GM19455 (cell line): ENCODE measurements around the gene FGD5.
"Not testable (repeated sequence)": the region's sequence is repeated elsewhere in the genome, so short reads cannot be mapped to it uniquely, and the experiment has no call there.

Experiments
- ATAC-seq: cut with Tn5 transposase; IDR thresholded peaks from one replicate; pipeline ENCODE4 v1.9.1; 2021; ENCODE audit not compliant: unreplicated experiment

FGD5 gene

DNA sequence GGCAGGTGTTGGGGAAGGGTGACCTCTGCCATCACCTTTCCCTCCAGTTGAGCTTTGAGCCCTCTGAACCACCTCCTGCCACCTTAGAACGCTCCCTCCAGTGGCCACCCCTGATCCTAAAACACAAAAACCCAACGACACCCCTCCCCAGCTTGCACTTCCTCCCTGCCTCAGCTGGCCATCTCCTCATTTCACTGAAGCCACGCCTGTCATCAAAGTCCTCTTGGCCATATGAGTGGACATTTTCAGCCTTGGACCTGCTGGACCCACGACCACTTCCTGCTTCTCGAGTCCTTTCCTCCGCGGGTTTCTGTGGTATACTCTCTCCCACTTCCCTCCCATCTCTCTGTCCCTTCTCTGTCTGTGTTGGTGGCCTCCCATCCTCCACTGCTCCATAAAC is 80.2 kb downstream of the FGD5 start:
- ATAC-seq = no peak

DNA sequence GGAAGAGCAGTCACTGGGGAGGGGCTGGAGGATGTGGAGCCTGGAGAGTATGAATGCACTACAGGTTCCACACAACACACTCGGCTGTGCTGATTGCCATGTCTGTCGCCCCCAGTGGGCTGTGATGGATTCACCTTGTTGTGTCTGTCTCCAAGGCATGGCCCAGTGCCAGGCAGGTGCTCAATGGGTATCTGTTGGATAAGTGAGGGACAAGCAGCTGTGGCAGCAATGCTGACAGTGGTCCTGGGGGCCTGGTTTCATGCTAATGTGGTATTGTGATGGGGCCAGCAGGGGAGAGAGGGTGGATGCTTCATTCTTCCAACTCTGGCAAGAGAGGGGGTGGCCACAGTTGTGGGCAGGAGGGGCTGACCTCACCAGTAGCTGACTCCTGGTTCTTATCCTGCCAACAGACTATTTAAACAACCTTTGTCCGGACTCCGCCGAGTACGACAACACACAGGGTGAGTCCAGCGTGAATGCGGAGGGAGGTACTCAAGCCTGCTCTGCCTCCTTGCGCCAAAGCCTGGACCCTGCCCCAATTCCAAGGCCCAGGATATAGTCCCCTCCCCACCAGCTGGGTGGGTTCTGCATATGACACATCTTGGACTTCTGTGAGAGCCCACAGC is 81.3 kb downstream of the FGD5 start:
- ATAC-seq = no peak

DNA sequence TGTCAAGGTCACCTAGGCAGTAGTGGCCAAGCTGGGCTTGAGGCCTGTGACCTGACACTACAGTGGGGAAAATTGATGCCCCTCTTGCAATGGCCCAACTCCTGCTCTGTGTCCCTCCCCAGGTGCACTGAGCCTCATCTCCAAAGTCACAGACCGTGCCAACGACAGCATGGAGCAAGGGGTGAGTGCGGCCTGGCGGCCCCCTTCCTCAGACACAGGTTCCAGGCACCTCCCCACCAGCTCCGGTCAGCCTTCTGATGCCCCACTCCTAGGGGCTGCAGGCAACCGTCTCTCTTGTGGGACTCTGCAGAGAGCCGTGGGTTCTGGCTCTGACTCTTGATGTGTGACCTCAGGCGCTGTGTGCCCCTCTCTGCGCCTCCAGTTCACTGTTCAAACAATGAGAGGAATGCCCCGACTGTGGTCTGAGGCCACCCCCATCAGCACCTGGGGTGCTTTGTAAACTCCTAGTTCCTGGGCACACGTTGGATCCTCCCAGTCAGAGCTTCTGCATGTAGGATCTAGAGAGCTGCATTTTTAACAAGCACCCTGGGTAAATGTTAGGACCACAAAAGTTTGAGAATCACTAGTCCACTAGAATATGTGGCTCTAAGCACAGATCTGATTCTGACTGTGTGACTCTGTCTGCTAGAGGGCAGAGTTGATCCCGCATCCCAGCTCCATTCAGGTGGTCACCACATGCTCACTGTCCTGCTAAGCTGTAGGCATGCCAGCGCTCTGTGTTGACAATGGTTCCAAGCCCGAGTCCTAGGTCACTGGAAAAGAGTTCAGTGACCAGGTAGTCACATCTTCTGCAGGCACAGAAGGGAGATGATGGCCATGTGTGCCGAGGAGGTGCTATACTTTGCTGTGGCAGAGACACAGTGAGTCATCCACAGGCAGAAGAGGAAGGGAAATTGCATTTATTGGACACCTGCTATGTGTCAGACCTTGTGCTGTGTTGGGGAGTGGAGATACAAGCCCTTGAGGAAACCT is 82.4 kb downstream of the FGD5 start:
- ATAC-seq = no peak

DNA sequence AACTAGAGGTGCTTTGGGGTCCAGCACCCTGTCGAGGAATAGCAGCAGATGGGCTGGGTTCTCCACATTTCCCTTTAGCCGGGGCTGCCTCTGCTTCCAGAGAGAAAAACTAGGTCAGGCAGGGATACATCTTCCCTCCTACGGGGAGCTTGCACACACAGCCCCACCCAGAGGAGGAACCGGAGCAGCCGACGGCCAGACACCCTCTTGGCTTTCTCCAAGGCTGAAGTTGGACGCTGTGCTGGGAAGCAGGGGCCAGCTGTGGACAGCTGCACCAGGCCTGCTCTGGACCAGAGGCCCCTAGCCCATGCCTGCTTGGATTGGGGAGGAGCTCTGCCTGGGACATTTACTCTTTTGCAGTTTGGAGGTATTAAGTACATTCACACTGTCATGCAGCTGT is 84.0 kb downstream of the FGD5 start:
- no peak for ATAC-seq

DNA sequence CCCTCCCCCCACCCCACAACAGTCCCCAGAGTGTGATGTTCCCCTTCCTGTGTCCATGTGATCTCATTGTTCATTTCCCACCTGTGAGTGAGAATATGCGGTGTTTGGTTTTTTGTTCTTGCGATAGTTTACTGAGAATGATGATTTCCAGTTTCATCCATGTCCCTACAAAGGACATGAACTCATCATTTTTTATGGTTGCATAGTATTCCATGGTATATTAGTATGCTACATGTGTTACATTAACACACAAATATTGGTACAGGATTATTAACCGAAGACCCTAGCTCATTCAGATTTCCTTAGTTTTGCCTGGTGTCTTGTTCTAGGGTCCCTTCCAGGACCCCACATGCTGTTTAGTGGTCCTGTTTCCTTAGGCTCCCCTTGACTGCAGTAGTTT is 84.7 kb downstream of the FGD5 start:
- not testable (repeated sequence) for ATAC-seq

DNA sequence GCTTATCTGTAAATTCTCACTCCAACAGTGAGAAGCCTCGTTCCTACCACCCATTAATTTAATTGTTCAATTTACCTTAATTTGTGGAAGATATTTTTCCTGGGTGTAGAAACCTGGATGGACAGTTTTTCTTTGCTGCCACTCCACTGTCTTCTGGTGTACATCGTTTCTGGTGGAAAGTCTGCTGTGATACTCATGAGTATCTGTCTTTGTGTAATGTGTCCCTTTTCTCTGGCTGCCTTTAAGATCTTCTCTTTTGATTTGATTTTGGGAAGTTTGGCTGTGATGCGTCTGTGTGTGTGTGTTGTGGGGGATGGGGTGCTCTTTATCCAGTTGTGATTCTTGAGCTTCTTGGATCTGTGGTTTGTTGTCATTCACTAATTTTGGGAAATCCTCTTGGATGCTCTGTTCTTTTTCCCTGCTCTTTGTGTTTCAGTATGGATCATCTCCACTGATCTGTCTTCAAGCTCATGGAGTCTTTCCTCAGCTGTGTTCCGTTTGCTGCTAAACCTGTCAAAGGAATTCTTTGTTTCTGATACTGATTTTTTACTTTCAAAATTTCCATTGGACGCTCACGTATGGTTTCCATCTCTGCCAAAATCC is 86.4 kb downstream of the FGD5 start:
- no peak for ATAC-seq

DNA sequence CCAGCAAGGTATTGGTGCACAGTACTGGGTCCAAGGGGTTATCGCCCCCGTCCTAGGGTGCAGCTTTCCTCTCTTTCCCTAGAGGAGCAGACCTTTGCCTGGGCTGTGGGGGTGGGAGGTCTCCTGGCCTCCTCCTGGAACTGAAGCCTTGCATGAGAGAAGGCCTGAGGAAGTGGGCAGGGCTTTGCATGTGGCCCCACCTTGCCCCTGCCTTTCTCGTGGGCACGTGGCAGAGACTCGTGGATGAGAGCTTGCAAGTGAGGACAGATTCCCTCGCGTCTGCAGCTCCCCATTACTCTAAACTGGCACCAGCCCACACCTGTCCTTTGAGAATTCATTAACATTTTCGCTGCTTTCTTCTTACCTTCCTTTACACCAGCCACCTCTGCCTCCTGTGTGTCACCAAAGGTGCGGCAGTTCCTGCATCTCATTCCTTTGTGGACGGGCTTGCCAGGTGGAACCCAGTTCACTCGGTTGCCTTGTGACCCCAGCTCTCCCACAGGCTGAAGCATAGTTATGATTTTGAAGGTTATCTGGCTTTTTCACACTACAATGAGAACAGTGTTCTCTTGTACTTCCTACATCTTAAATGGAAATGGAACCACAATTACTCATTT is 87.7 kb downstream of the FGD5 start:
- no peak for ATAC-seq

DNA sequence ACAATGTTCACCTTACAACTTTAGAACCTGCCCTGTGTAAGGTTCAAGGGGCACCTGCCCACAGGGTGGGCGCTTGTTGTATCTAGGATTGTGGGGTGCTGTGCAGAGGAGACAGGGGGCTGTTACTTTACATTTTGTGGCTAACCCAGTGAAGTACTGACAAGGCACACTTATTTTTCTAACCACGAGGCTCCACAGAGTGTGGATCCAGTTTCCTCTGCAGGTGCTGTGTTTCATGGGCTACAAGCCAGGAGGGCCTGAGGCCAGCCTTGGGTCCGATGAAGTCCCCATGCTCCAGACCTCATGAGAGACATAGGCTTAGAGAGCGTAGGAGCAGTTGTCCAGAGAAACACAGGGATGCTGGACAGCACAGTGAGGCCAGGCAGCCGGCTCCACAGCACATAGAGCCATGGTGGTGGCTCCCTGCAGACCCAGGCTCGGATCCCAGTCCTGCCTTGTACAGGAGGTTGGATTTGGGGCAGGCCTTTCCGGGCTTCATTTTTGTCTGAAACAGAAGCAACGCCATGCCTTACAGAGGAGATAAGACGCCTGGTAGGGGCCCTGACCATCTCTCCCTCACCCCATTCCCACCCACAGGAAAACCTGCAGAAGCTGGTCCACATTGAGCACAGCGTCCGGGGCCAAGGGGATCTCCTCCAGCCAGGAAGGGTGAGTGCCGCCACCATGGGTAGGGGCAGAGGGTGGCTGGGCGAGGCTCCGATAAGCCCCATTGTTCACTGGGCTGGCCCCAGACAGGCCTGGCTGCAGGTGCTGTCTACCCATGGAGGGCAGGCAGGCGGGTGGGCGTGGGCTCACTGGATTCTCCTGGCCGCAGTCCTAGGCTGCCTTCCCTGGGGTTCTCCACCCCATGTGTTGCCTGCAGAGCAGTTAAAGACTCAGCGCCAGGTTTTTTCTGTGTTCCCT is 88.5 kb downstream of the FGD5 start:
- no peak for ATAC-seq

DNA sequence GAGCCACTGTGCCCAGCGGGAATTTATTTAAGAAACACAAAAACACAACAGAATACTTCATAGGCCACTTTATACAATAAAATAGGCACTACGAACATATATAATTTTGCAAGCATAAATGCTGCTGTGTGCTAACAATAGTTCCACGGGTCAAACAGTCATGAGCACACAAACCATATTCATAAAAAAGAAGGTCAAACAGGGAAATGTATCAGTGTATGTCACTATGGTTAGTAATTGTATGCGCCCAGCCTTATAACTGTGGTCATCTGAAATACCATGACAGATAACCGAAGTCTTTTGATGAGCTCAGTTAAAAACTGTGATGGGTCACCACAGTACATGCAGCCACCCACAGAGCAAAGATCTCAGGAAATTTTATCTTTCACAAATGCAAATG is 90.5 kb downstream of the FGD5 start:
- no peak for ATAC-seq

DNA sequence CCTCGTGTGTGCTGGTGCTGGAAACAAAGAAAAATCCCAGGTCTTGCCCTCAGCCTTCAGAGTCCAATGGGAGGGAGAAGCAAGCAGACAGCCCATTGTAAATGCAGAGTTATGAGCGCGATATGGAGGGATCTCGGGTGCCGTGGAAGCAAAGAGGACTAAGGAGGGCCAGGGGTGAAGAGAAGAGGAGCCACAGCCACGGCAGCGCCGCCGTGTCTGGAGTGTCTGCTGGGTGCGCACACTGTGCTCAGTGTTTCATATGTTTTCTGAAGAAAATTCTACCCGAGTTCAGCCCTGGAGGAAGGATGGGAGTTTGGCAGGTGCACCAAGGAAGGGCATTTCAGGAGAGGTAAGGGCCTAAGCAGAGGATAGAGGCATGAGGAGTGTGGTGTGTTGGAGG is 92.9 kb downstream of the FGD5 start:
- no peak for ATAC-seq

DNA sequence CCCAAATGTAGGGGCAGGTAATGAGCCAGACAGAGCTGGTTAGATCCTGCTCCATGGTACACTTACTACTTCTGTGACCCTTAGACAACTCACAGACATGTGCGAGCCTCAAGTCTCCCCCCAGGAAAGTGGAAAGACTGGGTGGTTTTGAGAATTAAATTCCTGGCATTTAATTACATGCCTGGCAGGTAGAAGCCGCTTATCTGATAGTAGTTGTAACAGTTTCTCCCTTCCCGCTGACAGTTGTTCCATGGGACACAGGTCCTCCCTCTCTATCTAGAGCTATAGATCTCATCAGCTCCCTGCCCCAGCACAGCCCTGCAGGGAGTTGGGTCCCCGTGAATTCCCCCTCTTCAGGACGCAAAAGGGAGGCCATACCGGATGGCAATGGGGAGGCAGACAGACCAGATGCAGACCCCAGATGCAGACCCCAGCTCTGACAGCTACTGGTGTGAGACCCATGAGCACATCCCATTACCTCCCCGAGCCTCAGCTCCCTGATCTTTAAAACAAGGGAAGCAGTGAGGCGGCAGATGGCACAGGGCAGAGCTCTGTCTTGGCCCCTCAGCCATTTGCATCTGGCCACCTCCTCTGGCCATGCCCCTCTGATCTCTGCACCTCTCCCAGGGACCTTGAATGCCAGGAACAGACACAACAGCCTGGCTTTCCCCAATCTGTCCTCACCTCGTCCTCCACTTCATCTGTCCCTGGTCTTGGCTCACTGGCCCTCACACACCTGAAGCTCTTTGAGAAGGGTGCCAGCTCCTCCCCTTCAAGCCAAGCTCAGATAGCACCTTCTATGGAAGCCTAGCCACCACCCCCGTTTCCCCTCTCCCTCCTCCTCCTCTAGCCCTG is 94.5 kb downstream of the FGD5 start:
- ATAC-seq = no peak

DNA sequence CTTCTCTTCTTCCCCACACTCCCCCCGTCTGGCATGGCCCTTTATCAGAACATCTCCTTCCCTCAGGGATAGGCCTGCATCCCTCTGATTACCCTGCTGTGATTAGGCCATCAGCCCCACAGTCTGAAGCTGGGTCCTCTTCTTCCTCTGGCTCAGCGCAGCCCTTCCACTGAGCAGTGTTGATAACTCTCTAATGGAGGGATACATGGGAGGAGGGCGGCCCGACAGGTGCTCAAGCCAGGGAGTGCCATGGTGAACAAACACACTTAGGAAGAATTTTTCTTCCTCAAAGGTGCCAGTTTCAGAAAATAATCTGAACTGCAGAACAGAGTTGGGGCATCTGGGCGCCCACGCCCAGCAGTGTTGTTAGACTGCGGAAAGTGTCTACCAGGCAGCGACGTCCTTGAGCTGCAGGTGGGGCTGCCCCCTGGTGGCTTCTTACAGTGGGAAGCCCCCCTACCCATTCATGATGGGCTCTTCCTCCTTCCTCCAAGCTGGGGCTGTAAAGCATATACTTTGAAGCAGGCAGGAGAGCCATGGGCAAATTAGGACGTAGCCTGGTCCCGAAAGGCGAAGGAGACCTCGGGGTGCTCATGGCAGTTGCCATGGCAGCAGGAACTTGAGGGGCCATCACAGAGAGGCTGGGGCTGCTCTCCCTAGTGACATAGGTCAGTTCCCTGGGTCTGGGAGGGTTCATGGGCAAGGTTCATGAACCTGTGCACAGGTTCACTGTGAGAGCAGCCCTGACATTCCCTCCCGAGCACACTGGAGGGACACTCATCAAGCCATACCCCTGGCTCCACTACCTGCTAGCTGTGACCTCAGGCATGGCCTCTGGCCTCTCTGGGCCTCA is 95.4 kb downstream of the FGD5 start:
- ATAC-seq = no peak

DNA sequence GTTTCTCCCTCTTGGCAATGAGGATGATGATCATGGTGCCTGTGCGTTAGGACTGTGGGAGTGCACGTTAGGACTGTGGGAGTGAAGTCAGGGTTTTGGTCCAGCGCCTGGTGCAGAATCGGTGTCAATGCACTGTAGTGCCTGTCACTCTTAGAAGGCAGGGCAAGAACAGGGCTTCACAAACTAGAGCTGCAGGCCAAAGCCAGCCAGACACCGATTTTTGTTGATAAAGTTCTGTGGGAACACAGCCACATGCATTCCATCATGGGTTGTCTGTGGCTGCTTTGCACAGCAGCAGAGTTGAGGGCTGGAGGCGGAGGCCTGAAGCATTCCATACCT is 96.0 kb downstream of the FGD5 start:
- ATAC-seq = no peak

DNA sequence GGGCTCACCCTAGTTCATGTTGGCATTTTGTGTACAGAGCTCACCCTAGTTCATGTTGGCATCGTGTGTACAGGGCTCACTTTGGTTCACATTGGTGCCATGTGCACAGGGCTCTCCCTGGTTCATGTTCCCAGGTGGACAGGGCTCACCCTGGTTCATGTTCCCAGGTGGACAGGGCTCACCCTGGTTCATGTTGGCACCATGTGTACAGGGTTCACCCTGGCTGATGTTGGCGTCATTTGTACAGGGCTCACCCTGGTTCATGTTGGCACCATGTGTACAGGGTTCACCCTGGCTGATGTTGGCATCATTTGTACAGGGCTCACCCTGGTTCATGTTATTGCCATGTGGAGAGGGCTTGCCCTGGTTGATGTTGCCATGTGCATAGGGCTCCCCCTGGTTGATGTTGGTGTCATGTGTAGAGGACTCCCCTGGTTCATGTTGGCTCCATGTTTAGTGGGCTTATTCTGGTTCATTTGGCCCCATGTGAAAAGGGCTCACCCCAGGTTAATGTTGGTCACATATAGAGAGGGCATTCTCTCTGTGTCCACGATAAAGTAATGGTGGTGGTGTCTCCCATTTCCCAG is 97.0 kb downstream of the FGD5 start:
- ATAC-seq = no peak

DNA sequence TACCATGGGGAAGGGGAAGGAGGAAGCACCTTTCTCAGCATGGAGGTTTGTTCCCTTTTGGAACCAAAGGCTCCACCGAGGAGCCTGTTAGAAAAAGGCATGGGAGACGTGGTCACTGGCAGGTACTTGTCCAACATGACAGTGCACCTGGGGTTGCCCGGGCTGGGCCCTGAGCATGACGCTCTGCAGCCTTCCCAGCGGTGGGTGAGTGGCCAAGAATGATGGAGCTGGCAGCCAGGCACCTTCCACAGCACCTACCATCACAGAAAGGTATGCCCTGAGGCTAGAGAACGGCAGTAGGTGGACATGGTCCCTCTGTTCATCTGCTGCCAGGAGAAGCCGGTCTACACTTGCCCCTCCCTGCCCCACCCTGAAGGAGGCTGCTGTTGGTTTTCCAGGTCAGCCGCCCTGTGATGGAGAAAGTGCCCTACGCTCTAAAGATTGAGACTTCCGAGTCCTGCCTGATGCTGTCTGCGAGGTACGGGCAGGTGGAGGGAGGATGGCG is 99.6 kb downstream of the FGD5 start:
- no peak for ATAC-seq

DNA sequence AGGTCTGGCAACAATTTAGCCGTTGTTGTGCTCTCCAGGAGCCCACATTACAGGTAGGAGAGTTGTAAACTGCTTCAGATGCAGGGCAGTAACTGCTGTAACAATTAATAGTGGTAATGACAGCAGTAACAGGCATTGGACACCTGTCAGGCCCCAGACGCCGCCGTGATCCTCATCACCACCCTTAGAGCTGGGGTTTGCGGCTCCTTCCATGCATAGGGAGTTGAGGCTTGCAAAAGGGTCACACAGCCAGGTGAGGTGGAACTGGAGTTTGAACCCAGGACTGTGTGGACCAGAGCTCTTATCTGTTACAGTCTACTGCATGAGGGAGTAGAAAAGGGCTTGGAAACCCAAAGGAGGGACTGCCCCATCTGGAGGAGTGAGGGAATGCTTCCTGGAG is 101.8 kb downstream of the FGD5 start:
- no peak for ATAC-seq

DNA sequence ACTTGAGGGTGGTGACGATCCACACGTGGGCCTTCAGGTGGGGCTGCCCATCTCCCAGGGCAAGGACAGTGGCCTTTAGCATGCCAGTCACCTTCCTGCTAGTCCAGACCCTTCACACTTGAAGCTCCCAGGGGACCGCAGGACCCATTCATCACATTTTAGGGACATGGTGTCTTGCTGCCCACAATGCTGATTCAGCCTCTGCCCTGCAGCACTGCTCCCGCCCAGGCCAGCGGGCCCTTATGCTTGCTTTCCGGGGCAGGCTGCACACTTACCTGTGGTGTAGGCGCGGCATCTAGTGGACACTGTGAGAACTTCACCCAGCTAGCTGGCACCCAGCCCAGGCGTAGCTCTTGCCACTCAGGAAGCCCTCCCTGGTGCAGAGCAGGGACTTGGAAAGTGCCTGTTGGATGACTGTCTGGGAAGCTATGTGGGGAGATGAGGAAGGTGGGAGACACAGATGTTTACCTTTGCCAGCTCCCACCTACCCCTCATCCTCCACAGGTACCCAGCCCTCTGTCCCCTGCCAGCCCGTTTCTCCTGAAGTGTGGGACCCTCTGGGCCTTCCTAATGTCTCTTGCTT is 102.4 kb downstream of the FGD5 start:
- ATAC-seq = peak; percentile 74
